Measurements from ENCODE around the gene KLHL20. TPM values are rescaled to one million over a fixed set of nuclear protein-coding genes. Genes with fewer than 3 reads are reported as not detected.
"Not testable (repeated sequence)": the region's sequence is repeated elsewhere in the genome, so short reads cannot be mapped to it uniquely, and the experiment has no call there.

KLHL20 gene
- total RNA-seq, 1 donor from 2014 or later: 39.0 TPM

GRCh38 chr1:173688300-173688699 is 26.5 kb upstream of the KLHL20 start:
- TF ChIP-seq CTCF (IDR thresholded peaks at IDR 0.05; ENCODE audit: insufficient read depth, low read length, severe bottlenecking): no peak
- no peak for FAIRE-seq
- Histone ChIP-seq H3K4me3 (ENCODE audit: low read depth, low read length) (no peak overlapping the region), H3K36me3 (ENCODE audit: control insufficient read depth, insufficient read depth, low read length) (no peaks in the 10 kb centered on the region), H3K27me3 (ENCODE audit: control insufficient read depth, insufficient read depth, low read length) (no peaks in the 10 kb centered on the region)
- no peak for DNase-seq (ENCODE audit: low read depth)

- no peak overlapping the region for H3K4me3 ChIP-seq (ENCODE audit: low read depth, low read length)
- no peak for DNase-seq (ENCODE audit: low read depth)
- no peak for FAIRE-seq
- H3K36me3 ChIP-seq (ENCODE audit: control insufficient read depth, insufficient read depth, low read length): no peaks in the 10 kb centered on the region
- no peak for TF ChIP-seq CTCF (IDR thresholded peaks at IDR 0.05; ENCODE audit: insufficient read depth, low read length, severe bottlenecking)
- no peaks in the 10 kb centered on the region for H3K27me3 ChIP-seq (ENCODE audit: control insufficient read depth, insufficient read depth, low read length)
These were observed 21.5 kb upstream of the KLHL20 start for GRCh38 chr1:173693238-173693637.

GRCh38 chr1:173701299-173701698 is 13.5 kb upstream of the KLHL20 start:
- not testable (repeated sequence) for H3K4me3 ChIP-seq (ENCODE audit: low read depth, low read length); DNase-seq (ENCODE audit: low read depth); H3K36me3 ChIP-seq (ENCODE audit: control insufficient read depth, insufficient read depth, low read length); FAIRE-seq; H3K27me3 ChIP-seq (ENCODE audit: control insufficient read depth, insufficient read depth, low read length)

- Histone ChIP-seq H3K36me3 (ENCODE audit: control insufficient read depth, insufficient read depth, low read length) (no peaks in the 10 kb centered on the region), H3K4me3 (ENCODE audit: low read depth, low read length) (no peak overlapping the region), H3K27me3 (ENCODE audit: control insufficient read depth, insufficient read depth, low read length) (no peaks in the 10 kb centered on the region)
- DNase-seq (ENCODE audit: low read depth): no peak
- FAIRE-seq: no peak
- no peak for TF ChIP-seq CTCF (IDR thresholded peaks at IDR 0.05; ENCODE audit: insufficient read depth, low read length, severe bottlenecking)
These were observed 12.0 kb upstream of the KLHL20 start for GRCh38 chr1:173702736-173703135.

- no peak for DNase-seq (ENCODE audit: low read depth)
- no peak for FAIRE-seq
- Histone ChIP-seq H3K4me3 (ENCODE audit: low read depth, low read length) (no peak overlapping the region), H3K27me3 (ENCODE audit: control insufficient read depth, insufficient read depth, low read length) (peaks cover 2% of the 10 kb centered on the region), H3K36me3 (ENCODE audit: control insufficient read depth, insufficient read depth, low read length) (no peaks in the 10 kb centered on the region)
- no peak for TF ChIP-seq CTCF (IDR thresholded peaks at IDR 0.05; ENCODE audit: insufficient read depth, low read length, severe bottlenecking)
These were observed 9.7 kb upstream of the KLHL20 start for GRCh38 chr1:173705117-173705516.

GRCh38 chr1:173708787-173709186 is 6.0 kb upstream of the KLHL20 start:
- H3K4me3 ChIP-seq (ENCODE audit: low read depth, low read length): no peak overlapping the region
- no peaks in the 10 kb centered on the region for H3K36me3 ChIP-seq (ENCODE audit: control insufficient read depth, insufficient read depth, low read length)
- FAIRE-seq: no peak
- no peak for TF ChIP-seq CTCF (IDR thresholded peaks at IDR 0.05; ENCODE audit: insufficient read depth, low read length, severe bottlenecking)
- no peak for DNase-seq (ENCODE audit: low read depth)
- H3K27me3 ChIP-seq (ENCODE audit: control insufficient read depth, insufficient read depth, low read length): peaks cover 2% of the 10 kb centered on the region
